Activated effector memory CD4-positive, alpha-beta T cell treated with Interleukin-2 at 50 U/mL for 16 hours (primary cell): ENCODE measurements around the gene CREG2.

Experiments
- DNase-seq: peaks from one replicate; pipeline ENCODE4 v3.0.0-alpha.2; 2020

The CREG2 gene, protein sequence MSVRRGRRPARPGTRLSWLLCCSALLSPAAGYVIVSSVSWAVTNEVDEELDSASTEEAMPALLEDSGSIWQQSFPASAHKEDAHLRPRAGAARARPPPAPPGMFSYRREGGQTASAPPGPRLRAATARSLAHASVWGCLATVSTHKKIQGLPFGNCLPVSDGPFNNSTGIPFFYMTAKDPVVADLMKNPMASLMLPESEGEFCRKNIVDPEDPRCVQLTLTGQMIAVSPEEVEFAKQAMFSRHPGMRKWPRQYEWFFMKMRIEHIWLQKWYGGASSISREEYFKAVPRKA

DNA sequence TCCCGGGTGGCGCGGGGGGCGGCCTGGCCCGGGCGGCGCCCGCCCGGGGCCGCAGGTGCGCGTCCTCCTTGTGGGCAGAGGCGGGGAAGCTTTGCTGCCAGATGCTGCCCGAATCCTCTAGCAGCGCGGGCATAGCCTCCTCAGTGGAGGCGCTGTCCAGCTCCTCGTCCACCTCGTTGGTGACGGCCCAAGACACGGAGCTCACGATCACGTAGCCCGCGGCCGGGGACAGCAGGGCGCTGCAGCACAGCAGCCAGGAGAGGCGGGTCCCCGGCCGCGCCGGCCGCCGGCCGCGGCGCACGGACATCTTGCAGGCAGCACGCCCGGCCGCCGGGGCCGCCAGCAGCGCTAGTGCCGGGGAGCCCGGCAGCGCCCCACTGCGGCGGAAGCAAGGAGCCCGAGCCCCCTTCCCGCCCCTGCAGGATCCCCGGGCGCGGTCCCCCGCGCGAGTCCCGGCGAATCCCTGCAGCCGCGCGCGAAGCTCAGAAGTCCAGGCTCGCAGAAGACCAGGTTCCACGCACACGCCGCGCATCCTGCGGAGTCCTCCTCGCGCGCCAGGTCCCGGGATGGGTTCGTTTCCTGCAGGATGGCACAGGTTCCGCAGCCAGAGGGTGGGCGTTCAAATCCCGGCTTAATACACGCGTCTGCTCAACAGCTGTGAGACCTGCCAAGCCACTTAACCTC is at the start of gene CREG2:
Gene CREG2 (minus strand): TSS at position 353 of the 684 bp plus-strand sequence. CDS start 46 bp downstream, at position 307.
- peak; percentile 44 for DNase-seq

- DNase-seq, result no peak
These were observed 47.9 kb upstream of the CREG2 start for GRCh38 chr2:101435001-101435862.

GRCh38 chr2:101433465-101433864 is 46.2 kb upstream of the CREG2 start:
- DNase-seq, result no peak

DNA sequence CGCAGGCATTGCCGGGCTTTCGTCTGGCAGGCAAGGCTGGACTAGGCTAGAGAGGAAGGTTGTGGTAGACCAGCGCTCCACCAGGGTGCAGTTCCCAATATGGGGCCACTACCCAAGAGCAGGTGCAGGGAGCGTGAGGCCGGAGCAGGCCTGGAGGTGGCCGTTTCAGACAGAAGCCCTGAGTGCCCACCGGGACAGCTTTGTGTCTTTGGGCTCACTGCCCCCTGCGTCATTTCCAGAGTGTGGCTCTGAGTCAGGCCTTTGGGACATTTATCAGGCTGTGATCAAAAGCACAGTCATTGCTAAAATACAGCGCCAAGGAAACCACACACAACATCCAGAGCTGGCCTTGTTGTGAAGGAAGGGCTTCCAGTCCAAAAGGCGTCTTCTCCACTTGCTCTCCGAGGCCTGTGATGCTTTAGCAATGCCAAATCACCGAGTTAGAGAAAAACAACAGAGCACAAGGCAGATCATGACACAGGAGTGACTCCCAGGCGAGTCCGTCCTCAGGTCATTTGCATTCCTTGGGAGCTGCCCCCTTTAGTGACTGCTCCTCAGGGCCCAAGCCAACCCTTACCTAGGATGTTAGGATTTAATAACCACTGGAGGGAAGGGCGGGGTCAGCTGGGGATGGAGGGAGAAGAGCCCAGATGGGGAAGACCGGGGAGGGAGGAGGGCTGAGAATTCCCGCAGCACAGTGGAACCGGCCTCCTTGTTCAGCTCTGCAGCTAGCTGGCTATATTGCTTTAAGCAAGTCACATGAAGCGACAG is 45.3 kb upstream of the CREG2 start:
- no peak for DNase-seq

DNA sequence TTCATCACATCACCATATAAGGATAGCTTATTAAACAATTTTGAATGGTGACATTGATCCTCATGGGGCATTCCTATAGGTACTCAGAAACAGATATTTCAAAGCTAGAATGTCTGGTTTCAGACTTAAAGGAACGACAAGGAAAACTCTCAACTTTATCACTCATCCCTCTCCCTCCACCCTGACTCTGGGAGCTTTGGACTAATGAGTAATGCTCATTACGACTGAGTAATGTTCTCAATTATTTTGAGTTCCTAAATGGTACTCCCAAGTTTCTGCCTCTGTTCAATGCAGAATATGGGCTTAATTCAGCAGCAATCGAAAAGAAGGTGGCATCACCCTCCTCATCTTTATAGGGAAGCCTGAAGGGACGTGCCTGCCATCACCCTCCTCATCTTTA is 44.2 kb upstream of the CREG2 start:
- no peak for DNase-seq

GRCh38 chr2:101430156-101430555 is 42.9 kb upstream of the CREG2 start:
- DNase-seq, result no peak

- no peak for DNase-seq
These were observed 42.1 kb upstream of the CREG2 start for GRCh38 chr2:101429453-101429852.

GRCh38 chr2:101428422-101429176 is 41.3 kb upstream of the CREG2 start:
- no peak for DNase-seq

GRCh38 chr2:101427743-101428142 is 40.4 kb upstream of the CREG2 start:
- no peak for DNase-seq

GRCh38 chr2:101427240-101427639 is 39.9 kb upstream of the CREG2 start:
- DNase-seq, result no peak

DNA sequence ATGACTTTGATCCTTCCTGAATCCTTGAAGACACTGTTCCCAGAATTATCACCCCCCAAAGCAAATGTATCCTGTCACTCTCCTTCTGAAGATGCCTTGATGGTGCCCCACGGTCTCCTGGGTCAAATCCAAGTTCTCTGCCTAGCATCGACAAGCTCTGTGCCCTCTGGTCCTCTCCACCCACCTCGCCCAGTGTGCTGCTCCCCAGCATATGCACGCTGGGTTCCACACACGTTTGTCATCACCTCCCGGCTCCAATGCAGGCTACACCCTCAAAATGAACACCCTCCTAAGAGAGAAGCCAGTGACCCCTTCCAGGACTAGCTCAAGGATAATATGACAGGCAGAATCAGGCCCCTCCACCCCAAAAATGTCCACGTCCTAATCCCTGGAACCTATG is 39.5 kb upstream of the CREG2 start:
- no peak for DNase-seq

DNA sequence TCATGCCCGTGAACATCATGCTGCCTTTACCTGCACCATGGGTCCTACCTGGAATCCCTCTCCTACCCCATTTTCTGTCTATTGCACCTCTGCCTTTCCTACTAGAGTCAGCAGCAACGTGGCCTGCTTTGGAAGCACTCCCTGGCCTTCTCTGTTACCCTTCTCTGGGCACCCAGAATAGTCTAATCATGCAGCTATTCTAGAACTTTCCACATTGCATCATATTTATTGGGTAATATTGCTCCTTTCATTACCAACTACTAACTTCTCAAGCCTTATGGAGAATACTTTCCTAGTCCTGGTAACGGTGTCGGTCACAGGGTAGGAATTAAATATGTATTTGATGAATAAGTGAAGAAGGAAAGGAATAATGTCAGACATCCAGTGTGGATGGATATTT is 33.3 kb upstream of the CREG2 start:
- DNase-seq, result no peak

GRCh38 chr2:101419096-101419663 is 31.9 kb upstream of the CREG2 start:
- peak; percentile 12 for DNase-seq

DNA sequence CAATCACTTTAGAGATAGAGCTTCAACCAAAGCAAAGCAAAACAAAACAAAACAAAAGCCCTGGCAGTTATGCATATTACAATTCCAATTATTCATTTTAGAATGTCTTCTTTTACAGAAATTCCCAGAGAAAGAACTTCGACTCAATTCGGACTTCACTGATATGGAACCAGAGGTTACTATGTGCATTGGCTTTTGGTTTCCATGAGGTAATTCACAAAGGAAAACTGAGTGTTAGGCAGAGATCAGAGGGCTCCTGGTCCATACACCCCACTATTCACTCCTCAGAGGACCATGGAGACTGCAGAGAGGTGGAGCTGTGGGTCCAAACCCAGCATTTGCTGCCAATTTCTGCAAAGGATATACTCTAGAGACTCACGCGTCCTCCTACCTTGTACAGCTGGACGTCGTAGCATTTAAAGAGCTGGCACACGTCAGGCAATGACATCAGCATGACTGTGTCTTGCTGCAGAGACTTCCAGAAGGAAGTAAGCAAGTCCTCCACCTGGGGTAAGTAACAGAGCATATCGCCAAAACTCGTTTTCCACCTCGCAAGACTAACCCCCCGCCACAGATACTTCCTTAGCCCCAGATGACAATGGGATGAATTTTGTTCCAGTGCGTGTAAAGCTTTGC is 31.3 kb upstream of the CREG2 start:
- no peak for DNase-seq

- DNase-seq, result no peak
These were observed 29.3 kb upstream of the CREG2 start for GRCh38 chr2:101416609-101417008.

GRCh38 chr2:101415884-101416283 is 28.6 kb upstream of the CREG2 start:
- no peak for DNase-seq

- no peak for DNase-seq
These were observed 27.9 kb upstream of the CREG2 start for GRCh38 chr2:101415220-101415619.

DNA sequence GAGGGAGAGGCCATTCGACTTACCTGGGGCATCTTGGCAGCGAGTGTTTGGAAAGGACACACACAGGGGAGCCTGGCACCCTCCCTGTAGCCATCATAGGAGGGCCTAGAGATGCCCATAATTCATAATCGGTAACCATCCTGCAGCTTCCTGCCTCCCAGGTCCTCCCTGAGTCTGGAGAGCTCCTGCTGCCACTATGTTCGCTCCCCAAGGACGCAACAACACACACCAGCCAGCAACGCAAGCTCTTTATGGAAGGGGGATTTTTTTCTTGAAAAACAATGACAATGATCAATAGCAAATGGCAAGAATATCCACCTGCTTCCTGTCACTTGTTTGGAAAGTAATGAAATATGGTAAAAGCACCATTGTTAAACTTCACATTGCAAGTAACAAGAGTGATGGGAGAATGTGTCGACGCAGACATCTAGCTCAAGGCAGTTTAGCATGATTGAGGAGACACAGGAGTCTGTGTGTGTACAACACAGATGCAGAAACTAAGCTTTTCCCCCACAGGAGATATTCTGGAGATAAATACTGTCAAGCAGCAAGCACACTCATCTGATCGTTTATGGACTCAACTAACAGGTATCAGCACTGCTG is 24.9 kb upstream of the CREG2 start:
- no peak for DNase-seq

DNA sequence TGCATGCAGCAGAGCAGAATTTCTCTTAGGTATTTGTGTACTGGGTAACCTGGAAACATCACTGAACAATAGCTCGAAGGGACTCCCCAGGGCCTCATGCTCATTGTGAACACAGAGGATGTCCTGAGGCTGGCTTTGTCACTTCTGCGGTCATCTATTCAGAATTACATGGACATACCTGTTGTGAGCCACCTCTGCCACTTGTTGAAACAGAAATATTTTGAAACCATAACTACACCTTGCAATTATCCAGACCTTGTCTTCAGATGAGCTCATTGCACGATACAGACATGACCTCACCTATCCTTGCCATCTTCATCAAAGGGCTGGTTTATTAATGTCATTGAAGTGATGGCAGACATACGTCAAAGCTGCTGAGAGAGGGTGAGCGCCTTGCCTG is 23.4 kb upstream of the CREG2 start:
- no peak for DNase-seq

- no peak for DNase-seq
These were observed 22.8 kb upstream of the CREG2 start for GRCh38 chr2:101410114-101410513.

GRCh38 chr2:101409699-101410098 is 22.4 kb upstream of the CREG2 start:
- no peak for DNase-seq
